NCI-H2196 treated with DMSO at 0.1 percent for 48 hours (cell line): ENCODE measurements around the gene TFAP2E.

Experiments used
- DNase-seq: peaks from one replicate; lab custom pipeline; 2025; ENCODE audit not compliant: unreplicated experiment; lab: John Stamatoyannopoulos, UW

TFAP2E gene

GRCh38 chr1:35573198-35574124 lies at the start of gene TFAP2E:
Gene TFAP2E (plus strand): TSS chr1:35573314. CDS start chr1:35573578, 264 bp downstream.
- no peak for DNase-seq

- DNase-seq, result no peak
Observed at GRCh38 chr1:35524106-35524505, 49.0 kb upstream of the TFAP2E start.

- no peak for DNase-seq
Observed at GRCh38 chr1:35530168-35530567, 42.9 kb upstream of the TFAP2E start.

GRCh38 chr1:35530946-35531345 lies 42.2 kb upstream of the TFAP2E start:
- no peak for DNase-seq

GRCh38 chr1:35531368-35531767 lies 41.7 kb upstream of the TFAP2E start:
- DNase-seq, result no peak

- DNase-seq, result no peak
Observed at GRCh38 chr1:35532497-35533223, 40.5 kb upstream of the TFAP2E start.

GRCh38 chr1:35533586-35533985 lies 39.5 kb upstream of the TFAP2E start:
- no peak for DNase-seq

- DNase-seq, result no peak
Observed at GRCh38 chr1:35535243-35535642, 37.9 kb upstream of the TFAP2E start.

GRCh38 chr1:35536556-35537162 lies 36.5 kb upstream of the TFAP2E start:
- no peak for DNase-seq

GRCh38 chr1:35537806-35538205 lies 35.3 kb upstream of the TFAP2E start:
- DNase-seq, result no peak

- DNase-seq, result no peak
Observed at GRCh38 chr1:35539073-35539823, 33.9 kb upstream of the TFAP2E start.

- DNase-seq, result no peak
Observed at GRCh38 chr1:35539824-35540261, 33.3 kb upstream of the TFAP2E start.

- DNase-seq, result no peak
Observed at GRCh38 chr1:35544976-35545375, 28.1 kb upstream of the TFAP2E start.

GRCh38 chr1:35546614-35547013 lies 26.5 kb upstream of the TFAP2E start:
- DNase-seq, result no peak

GRCh38 chr1:35553851-35554250 lies 19.3 kb upstream of the TFAP2E start:
- no peak for DNase-seq

- DNase-seq, result peak; percentile 22
Observed at GRCh38 chr1:35554266-35555211, 18.6 kb upstream of the TFAP2E start.

- DNase-seq, result no peak
Observed at GRCh38 chr1:35555212-35555584, 17.9 kb upstream of the TFAP2E start.

GRCh38 chr1:35555601-35556477 lies 17.3 kb upstream of the TFAP2E start:
- peak; percentile 57 for DNase-seq
